ENCODE measurements around the gene KAT2B.
"Not testable (repeated sequence)": the region's sequence is repeated elsewhere in the genome, so short reads cannot be mapped to it uniquely, and the experiment has no call there.

Gene KAT2B

DNA sequence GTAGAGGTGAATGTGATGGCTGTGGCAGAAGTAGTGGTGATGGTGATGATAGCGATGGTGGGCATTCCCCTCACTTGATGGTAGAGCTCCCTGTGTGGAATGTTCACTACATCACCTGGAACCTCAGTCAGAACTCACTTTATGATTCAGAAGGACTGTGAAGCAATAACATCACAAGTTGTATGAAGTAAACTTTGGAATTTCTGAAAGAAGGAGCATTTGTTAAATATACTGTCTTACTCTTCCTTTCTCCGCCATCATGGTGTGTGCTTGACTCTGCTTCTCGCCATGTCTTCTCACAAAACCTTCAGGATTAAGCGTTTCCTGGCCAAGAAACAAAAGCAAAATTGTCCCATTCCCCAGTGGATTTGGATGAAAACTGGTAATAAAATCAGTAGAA lies 28.1 kb upstream of the KAT2B start, which contains the start of gene PP2D1:
Gene PP2D1 (minus strand): TSS at position 101 of the 400 bp plus-strand sequence. CDS start 192 bp downstream, outside the sequence.
- no peak for DNase-seq (ENCODE audit: low read depth)
- no peak within 1 kb of the TSS for H3K4me3 ChIP-seq (ENCODE audit: control insufficient read depth, low read depth, low read length)
- TF ChIP-seq, protein P1, sequence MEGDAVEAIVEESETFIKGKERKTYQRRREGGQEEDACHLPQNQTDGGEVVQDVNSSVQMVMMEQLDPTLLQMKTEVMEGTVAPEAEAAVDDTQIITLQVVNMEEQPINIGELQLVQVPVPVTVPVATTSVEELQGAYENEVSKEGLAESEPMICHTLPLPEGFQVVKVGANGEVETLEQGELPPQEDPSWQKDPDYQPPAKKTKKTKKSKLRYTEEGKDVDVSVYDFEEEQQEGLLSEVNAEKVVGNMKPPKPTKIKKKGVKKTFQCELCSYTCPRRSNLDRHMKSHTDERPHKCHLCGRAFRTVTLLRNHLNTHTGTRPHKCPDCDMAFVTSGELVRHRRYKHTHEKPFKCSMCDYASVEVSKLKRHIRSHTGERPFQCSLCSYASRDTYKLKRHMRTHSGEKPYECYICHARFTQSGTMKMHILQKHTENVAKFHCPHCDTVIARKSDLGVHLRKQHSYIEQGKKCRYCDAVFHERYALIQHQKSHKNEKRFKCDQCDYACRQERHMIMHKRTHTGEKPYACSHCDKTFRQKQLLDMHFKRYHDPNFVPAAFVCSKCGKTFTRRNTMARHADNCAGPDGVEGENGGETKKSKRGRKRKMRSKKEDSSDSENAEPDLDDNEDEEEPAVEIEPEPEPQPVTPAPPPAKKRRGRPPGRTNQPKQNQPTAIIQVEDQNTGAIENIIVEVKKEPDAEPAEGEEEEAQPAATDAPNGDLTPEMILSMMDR (conservative IDR thresholded peaks at IDR 0.05; ENCODE audit: control insufficient read depth, insufficient read depth, low read depth, low read length), result no peak

DNA sequence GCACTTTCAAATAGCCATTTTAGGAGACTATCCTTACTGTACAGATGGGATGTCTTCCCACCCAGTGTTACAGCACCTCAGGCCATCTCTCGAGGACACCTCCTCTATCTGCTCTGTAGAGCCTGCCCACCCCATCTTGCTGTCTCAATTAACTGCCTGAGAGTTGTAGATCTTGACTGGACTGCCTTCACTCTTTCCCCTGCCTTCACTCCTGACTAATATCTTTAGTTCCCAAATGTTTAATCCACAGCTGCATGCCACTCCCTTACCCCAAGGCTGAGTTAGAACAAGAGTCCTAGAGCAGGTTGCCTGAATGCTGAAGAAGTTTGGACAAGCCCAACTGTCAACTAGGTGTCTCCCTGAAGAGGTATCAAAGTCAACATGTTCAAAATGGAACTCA lies 26.9 kb upstream of the KAT2B start:
- DNase-seq (ENCODE audit: low read depth), result no peak
- H3K4me3 ChIP-seq (ENCODE audit: control insufficient read depth, low read depth, low read length), result no peak overlapping the region
- TF ChIP-seq, protein P1 (conservative IDR thresholded peaks at IDR 0.05; ENCODE audit: control insufficient read depth, insufficient read depth, low read depth, low read length), result no peak

DNA sequence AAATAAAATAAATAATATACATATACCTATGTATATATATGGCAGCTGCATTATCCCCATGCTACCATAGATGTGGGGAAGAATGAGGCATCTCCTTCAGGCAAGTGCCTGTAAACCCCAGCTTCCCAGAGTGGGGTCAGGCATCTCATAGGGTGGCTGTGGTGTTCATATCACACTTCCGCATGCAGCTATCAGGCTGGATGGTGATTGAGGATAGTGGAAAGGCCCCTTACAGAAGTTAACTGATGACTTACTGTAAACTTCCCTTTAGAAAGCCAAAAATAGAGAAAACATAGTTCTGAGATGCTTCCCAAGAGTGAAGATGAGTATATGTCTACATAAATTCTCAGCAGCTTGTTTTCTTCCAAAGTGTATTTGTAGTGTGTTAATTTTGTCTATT lies 24.7 kb upstream of the KAT2B start:
- no peak overlapping the region for H3K4me3 ChIP-seq (ENCODE audit: control insufficient read depth, low read depth, low read length)
- TF ChIP-seq, protein P1 (conservative IDR thresholded peaks at IDR 0.05; ENCODE audit: control insufficient read depth, insufficient read depth, low read depth, low read length), result no peak
- no peak for DNase-seq (ENCODE audit: low read depth)

DNA sequence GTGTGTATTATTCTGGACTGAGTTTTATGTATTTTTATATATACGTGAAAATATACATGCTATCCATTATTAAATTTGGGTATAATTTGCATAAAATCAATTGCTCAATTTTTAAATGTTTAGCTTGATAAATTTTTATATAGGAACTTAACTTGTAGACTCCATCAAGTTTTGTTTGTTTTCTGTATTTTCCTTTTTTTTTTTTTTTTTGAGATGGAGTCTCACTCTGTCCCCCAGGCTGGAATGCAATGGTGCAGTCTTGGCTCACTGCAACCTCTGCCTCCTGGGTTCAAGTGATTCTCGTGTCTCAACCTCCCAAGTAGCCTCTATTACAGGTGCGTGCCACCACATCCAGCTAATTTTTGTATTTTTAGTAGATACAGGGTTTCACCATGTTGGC lies 24.2 kb upstream of the KAT2B start:
- DNase-seq (ENCODE audit: low read depth); H3K4me3 ChIP-seq (ENCODE audit: control insufficient read depth, low read depth, low read length): not testable (repeated sequence)

DNA sequence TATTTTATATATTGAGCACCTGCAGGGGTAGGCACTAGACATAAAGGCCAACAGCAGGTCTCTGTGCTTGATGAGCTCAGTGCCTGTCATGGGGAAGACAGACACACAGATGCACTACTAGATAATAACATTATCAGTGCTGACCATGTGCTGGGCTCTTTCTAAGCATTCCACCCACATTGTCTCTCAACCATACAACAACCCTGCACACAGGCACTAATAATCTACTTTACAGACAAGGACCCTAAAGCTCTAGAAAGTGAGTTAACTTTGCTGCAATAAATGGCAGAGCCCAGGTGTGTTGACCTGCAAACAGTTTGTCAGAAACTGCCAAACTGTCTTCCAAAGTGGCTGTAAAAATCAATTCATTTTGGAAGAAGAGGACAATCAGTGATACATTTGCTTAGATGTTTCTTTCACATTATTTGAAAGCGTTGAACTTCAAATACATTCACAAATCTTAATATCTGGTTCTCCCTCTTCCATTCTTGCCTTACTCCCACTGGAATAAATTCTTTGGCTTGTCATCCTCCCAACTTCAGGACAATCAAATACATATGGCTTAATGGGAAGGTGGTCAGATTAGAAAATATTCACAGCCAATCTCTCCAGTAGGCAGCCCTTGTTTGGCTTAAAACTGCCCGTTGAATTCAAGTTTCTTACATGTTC lies 17.2 kb upstream of the KAT2B start:
- TF ChIP-seq, protein P1 (conservative IDR thresholded peaks at IDR 0.05; ENCODE audit: control insufficient read depth, insufficient read depth, low read depth, low read length), result no peak
- DNase-seq (ENCODE audit: low read depth), result no peak
- H3K4me3 ChIP-seq (ENCODE audit: control insufficient read depth, low read depth, low read length), result no peak overlapping the region

DNA sequence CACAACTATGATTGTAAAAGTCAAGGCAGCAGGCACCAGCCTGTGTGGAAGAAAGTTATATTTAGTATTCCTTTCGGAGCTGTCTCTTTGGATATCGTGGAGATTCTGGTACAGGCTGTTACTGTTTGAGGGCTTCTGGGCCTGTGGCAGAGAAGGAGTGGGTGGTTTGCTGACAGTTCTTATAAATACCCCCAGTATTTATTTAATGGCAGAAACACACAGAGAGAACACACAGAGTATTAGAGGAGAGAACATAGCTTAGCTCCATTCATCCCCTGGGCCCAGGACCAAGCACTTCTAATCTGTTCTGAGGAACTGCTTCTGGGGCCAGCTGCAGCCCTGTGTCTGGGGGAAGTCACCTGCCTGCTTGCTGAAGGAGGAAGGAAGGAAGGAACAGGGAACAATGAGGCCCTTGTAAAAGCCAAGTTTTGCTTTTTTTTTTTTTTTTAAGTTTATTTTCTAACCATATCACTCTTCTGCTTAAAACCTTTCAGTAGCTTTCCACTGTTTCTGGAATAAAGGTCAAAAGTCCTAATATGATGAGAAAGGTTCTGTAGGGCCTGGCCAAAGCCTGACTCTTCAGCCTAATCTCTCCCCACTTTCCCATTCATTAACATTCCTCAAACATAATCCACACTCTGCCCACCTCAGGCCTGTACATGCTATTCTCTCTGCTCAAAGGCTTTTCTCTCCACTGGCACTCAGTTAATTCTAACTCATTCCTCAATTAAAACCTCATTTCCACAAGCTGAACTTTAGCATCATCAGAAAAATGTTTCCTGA lies 16.4 kb upstream of the KAT2B start:
- DNase-seq (ENCODE audit: low read depth), result no peak
- H3K4me3 ChIP-seq (ENCODE audit: control insufficient read depth, low read depth, low read length), result no peak overlapping the region
- TF ChIP-seq, protein P1 (conservative IDR thresholded peaks at IDR 0.05; ENCODE audit: control insufficient read depth, insufficient read depth, low read depth, low read length), result no peak

DNA sequence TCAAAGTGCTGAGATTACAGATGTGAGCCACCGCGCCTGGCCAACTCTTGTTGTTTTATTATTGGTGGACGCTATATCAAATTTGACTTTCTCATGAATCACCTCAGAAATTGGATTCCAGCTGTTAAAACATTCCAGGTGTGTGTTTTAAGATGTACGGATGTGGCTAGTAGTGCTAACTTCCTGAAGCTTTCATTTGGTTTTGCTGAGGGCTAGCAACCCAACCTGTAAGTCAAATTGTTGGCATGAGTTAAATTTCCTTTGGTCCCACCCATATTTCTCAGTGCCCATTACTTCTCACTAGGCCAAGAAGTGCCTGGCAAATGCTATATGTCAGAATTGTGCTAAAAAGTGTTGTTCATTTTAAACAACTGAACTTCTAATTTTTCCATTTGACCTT lies 13.1 kb upstream of the KAT2B start:
- TF ChIP-seq, protein P1 (conservative IDR thresholded peaks at IDR 0.05; ENCODE audit: control insufficient read depth, insufficient read depth, low read depth, low read length), result no peak
- DNase-seq (ENCODE audit: low read depth), result no peak
- H3K4me3 ChIP-seq (ENCODE audit: control insufficient read depth, low read depth, low read length), result no peak overlapping the region

All from fibroblast of mammary gland (primary cell).